ENCODE data around the gene ARFGAP3. TPM values are rescaled to one million over a fixed set of nuclear protein-coding genes. Genes with fewer than 3 reads are reported as not detected.

Gene ARFGAP3
- total and polyA plus RNA-seq, 7 donors = 23.4 to 45.3 (median 35.7) TPM

DNA sequence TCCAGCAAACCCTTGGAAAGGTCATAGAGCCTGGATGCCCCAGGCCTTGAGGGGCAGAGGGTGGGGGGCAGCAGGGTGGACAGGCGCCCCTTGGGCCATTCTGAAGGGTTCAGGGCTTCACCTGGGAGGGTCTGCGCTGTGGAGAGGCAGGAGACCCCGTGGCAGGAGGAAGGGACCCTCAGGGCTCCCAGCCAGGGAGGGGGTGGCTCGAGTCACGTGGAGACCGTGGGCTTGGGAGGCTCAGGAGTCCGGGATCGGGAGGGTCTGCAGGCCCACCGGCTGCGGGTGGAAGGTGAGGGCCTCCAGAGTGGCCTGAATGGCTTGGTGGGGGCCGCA is 87.9 kb downstream of the ARFGAP3 start:
- WGBS, 2 donors = 89 to 90% methylated on average over 11 of the region's 11 CpGs
- intact Hi-C loops (cut with DNase I) = no loop called here
- H3K4me3 ChIP-seq = no peak overlapping the region
- H3K4me1 ChIP-seq = peaks cover 0 to 14% (median 12%) of the 10 kb centered on the region in 4 donors
- DNase-seq = no peak
- no peaks in the 10 kb centered on the region for H3K36me3 ChIP-seq
- no peaks in the 10 kb centered on the region for H3K27me3 ChIP-seq
- no peak for TF ChIP-seq POLR2AphosphoS5 (IDR thresholded peaks at IDR 0.05)
- TF ChIP-seq EP300 (IDR thresholded peaks at IDR 0.05) = no peak
- TF ChIP-seq POLR2A (IDR thresholded peaks at IDR 0.05) = no peak
- TF ChIP-seq, protein P1, sequence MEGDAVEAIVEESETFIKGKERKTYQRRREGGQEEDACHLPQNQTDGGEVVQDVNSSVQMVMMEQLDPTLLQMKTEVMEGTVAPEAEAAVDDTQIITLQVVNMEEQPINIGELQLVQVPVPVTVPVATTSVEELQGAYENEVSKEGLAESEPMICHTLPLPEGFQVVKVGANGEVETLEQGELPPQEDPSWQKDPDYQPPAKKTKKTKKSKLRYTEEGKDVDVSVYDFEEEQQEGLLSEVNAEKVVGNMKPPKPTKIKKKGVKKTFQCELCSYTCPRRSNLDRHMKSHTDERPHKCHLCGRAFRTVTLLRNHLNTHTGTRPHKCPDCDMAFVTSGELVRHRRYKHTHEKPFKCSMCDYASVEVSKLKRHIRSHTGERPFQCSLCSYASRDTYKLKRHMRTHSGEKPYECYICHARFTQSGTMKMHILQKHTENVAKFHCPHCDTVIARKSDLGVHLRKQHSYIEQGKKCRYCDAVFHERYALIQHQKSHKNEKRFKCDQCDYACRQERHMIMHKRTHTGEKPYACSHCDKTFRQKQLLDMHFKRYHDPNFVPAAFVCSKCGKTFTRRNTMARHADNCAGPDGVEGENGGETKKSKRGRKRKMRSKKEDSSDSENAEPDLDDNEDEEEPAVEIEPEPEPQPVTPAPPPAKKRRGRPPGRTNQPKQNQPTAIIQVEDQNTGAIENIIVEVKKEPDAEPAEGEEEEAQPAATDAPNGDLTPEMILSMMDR (IDR thresholded peaks at IDR 0.05) = no peak
- H3K27ac ChIP-seq = no peak overlapping the region
- H3K9me3 ChIP-seq = no peaks in the 10 kb centered on the region

DNA sequence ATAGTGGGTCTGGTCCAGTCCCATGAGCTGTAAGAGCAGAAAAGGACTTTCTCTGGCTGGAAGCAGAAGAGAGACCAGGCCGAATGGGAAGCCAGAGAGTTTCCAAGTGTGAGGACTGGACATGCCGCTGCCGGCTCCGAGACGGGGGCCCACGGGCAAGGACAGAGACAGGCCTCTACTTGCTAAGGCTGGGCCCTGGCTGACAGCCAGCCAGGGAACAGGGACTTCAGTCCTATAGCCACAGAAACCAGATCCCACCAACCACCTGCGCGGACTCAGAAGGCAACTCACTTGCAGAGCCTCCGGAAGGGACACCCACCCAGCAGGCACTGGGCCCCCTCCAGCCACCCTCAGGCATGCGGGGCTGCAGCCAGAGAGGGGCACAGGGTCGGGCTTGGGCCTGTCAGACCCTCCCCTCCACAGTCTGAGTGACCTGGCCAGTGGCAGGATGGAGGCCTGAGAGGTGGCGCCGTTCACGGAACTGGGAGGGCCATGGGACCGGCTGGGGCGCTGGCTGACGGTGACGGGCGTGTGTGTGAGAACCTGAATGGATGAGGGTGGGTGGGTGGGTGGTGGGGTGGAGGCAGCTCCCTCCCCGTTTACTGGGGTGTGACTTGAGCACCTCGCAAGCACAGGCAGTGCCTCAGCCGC is 88.6 kb downstream of the ARFGAP3 start:
- no peaks in the 10 kb centered on the region for H3K36me3 ChIP-seq
- H3K27ac ChIP-seq = no peak overlapping the region

DNA sequence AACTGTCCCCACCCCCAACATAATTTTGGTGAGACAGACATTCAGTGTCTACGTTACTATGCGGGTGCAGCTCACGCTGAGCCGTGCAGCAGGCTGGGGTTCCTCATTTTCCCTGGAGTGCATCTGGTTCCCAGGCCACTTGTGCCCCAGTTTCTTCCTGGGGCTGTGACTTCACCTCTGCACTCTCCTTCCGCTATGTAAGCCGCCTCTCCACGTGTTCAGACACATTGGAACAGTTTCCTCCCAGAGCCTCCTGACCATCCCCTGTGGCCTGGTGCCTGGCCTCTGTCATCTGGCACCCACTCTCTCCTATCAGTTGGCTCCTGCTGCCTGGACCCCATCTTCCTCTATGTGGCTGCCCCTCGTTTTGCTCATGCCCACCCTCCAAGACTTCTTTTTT is 90.2 kb downstream of the ARFGAP3 start:
- no peak for TF ChIP-seq EP300 (IDR thresholded peaks at IDR 0.05)
- TF ChIP-seq, protein P1 (IDR thresholded peaks at IDR 0.05) = no peak
- no peak for TF ChIP-seq POLR2A (IDR thresholded peaks at IDR 0.05)
- no peak for TF ChIP-seq POLR2AphosphoS5 (IDR thresholded peaks at IDR 0.05)
- no peaks in the 10 kb centered on the region for H3K27me3 ChIP-seq
- peaks cover 0 to 14% (median 12%) of the 10 kb centered on the region in 4 donors for H3K4me1 ChIP-seq
- H3K4me3 ChIP-seq = no peak overlapping the region
- H3K27ac ChIP-seq = no peak overlapping the region
- no peaks in the 10 kb centered on the region for H3K9me3 ChIP-seq
- intact Hi-C loops (cut with DNase I) = no loop called here
- no peak for DNase-seq
- WGBS, 2 donors = 61 to 69% methylated on average over 8 of the region's 8 CpGs
- H3K36me3 ChIP-seq = no peaks in the 10 kb centered on the region

More for the DNA sequence above, 88.6 kb downstream of the ARFGAP3 start:
- H3K4me3 ChIP-seq = no peak overlapping the region
- no peaks in the 10 kb centered on the region for H3K9me3 ChIP-seq
- DNase-seq = no peak
- no peaks in the 10 kb centered on the region for H3K27me3 ChIP-seq
- intact Hi-C loops (cut with DNase I) = no loop called here
- TF ChIP-seq EP300 (IDR thresholded peaks at IDR 0.05) (no peak), POLR2AphosphoS5 (IDR thresholded peaks at IDR 0.05) (no peak), POLR2A (IDR thresholded peaks at IDR 0.05) (no peak)
- TF ChIP-seq, protein P1 (IDR thresholded peaks at IDR 0.05) = no peak
- peaks cover 0 to 14% (median 12%) of the 10 kb centered on the region in 4 donors for H3K4me1 ChIP-seq
- 80 to 91% methylated on average over 22 of the region's 22 CpGs for WGBS, 2 donors

DNA sequence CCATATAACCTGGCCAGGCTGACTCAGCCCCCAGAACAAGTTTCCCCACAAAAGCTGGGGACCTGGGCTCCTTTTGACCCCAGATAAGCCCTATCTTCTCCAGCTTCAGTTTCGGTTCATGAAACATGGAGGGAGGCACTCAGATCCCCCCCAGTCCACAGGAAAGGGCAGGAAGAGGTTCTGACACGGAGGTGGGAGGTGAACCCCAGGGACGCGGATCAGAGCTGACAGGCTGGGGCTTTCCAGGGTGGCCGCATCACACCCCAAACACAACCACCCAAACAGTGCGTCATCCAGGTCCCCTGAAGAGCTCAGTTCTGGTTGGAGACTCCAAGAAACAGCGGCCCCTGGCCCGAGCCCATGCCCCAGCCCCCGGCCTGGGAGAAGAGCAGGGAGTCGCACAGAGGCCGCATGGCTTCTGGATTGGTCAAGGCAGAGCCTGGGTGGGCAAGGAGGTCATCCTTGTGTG is 92.1 kb downstream of the ARFGAP3 start:
- no peak overlapping the region for H3K4me3 ChIP-seq
- 78 to 80% methylated on average over 11 of the region's 11 CpGs for WGBS, 2 donors

More for the DNA sequence above, 92.1 kb downstream of the ARFGAP3 start:
- no peak for TF ChIP-seq POLR2A (IDR thresholded peaks at IDR 0.05)
- TF ChIP-seq POLR2AphosphoS5 (IDR thresholded peaks at IDR 0.05) = no peak
- TF ChIP-seq, protein P1 (IDR thresholded peaks at IDR 0.05) = no peak
- no peak for TF ChIP-seq EP300 (IDR thresholded peaks at IDR 0.05)
- intact Hi-C loops (cut with DNase I) = no loop called here
- Histone ChIP-seq H3K27ac (no peak overlapping the region), H3K4me1 (peaks cover 0 to 9% (median 7%) of the 10 kb centered on the region in 4 donors), H3K9me3 (no peaks in the 10 kb centered on the region), H3K27me3 (no peaks in the 10 kb centered on the region), H3K36me3 (no peaks in the 10 kb centered on the region)
- no peak for DNase-seq

All from sigmoid colon (tissue), 7 donors.